Hypothalamus (tissue), 51 donors: ENCODE results near the gene ADK.
"Not testable (repeated sequence)": the region's sequence is repeated elsewhere in the genome, so short reads cannot be mapped to it uniquely, and the experiment has no call there.

Experiments
- DNase-seq, 51 donors: peaks; one replicate each; lab custom pipeline; 2025; lab: John Stamatoyannopoulos, UW

The ADK gene

DNA sequence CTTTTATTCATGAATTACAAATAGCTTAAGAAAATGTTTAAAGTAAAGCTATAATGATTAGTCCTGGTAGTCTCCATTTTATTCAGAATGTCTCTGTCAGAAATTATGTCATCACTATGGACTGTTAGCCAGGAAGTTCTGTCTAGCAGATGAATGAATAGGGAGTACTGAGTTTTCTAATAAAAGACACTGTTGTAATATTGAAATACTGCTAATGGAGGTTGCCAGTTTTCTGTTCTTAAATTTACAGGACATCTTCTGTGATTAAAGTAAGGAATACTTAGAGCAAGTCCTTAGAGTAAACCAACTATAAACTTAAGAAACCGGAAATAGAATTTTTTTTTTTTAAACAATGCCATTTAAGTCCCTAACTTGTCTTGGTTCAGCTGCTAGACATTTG, 309.8 kb downstream of the ADK start:
- DNase-seq = peak in 1 of 51 donors; percentile 23

DNA sequence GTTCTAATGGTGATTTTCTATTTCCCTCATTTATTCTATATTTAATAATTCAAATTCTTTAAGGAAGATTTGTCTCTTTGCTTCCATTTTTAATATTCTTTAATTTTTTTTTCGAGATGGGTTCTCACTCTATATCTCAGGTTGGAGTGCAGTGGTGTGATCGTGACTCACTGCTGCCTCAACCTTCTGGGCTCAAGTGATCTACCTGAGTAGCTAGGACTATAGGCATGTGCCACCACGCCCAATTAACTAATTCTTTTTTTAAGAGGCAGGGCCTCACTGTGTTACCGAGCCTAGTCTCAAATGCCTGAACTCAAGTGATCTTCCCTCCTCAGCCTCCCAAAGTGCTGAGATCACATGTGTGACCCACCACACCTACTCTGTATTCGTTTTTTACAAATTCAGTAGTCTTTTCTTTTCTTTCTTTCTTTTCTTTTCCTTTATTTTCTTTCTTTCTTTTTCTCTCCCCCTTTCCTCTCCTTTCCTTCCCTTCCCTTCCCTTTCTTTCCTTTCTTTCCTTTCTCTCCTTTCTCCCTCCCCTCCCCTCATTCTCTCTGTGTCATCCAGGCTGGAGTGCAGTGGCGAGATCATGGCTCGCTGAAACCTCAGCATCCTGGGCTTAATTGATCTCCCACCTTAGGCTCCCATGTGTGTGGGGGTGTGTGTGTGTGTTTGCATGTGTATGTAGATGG, 323.1 kb downstream of the ADK start:
- DNase-seq = no peak

DNA sequence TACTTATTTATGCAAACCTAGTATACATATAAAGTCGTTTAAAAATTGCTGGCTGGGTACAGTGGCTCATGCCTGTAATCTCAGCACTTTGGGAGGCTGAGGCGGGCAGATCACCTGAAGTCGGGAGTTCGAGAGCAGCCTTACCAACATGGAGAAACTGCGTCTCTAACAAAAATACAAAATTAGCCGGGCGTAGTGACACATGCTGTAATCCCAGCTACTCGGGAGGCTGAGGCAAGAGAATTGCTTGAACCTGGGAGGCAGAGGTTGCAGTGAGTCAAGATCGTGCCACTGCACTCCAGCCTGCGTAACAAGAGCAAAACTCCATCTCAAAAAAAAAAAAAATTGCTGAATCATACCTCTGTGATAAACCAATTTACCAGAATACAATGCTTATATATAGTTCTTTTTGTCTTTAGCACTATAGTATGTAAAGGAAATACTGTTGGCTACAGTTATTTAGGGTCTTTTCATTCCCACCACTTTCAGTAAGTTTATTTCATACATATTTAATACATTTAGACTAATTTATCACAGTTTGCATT, 325.2 kb downstream of the ADK start:
- not testable (repeated sequence) for DNase-seq

GRCh38 chr10:74480778-74481177, 329.8 kb downstream of the ADK start:
- no peak for DNase-seq

GRCh38 chr10:74483356-74483755, 332.3 kb downstream of the ADK start:
- DNase-seq = no peak

DNA sequence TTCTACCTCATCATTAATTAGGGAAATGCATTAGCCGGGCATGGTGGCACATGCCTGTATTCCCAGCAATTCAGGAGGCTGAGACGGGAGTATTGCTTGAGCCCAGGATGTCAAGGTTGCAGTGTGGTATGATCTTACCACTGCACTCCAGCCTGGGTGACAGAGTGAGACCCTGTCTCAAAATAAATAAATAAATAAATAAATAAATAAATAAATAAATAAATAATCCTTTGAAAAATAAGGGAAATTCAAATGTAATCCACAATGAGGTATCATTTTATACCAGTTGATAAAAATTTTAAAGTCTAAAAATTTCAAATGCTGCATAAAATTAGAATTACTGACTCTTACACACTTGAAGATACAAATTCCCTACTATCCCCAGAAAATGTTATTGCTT, 334.3 kb downstream of the ADK start:
- no peak for DNase-seq

GRCh38 chr10:74486659-74487058, 335.6 kb downstream of the ADK start:
- DNase-seq = no peak

DNA sequence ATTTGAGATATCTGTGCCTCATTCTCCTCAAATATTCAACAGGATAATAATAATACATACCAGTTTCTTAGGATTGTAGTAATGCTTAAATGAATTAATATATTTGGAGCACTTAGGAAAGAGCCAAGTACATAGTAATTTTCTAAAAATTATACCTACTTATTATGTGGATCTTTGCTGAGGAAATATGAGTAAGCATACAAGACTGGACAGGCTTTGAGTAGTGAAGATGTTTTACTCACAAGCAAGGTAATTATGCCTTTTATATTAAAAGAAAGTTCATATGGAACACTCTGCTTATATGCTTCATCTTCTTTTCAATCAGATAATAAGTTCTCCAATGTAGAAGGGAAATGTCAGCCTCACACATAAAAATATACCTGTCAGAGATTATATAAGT, 337.9 kb downstream of the ADK start:
- no peak for DNase-seq

DNA sequence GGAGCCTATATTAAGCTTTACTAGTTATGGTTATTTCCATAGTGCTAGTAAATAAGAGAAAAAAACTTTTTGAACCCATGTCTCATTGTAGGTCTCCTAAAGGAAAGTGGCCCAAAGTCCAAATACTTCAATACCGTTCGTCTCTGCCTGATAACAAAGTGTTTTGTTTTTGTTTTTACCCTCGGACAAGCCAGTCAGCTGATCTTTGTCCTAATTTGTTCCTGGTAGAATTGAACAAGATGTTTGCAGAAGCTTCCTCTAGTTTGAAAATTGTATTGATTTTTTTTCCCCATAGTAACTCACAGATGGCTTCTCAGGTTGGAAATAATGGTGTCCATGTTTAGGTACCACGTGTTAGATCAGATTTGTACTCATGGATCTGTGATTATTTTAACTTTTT, 339.5 kb downstream of the ADK start:
- DNase-seq = no peak

DNA sequence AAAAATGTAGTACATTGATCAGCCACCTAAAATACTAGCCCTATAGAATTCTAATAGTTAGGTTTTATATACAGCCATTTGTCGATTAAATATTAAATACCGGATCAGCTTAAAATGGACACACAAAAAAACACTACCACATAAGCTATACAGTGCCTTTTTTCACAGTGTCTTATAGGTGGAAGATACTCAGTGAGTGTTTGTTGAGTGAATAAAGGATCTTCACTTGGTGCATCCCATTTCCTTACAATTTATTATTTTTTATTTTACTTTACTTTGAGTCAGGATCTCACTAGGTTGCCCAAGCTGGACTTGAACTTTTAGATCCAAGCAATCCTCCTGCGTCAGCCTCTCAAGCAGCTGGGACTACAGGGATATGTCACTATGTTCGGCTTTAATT, 340.0 kb downstream of the ADK start:
- no peak for DNase-seq

DNA sequence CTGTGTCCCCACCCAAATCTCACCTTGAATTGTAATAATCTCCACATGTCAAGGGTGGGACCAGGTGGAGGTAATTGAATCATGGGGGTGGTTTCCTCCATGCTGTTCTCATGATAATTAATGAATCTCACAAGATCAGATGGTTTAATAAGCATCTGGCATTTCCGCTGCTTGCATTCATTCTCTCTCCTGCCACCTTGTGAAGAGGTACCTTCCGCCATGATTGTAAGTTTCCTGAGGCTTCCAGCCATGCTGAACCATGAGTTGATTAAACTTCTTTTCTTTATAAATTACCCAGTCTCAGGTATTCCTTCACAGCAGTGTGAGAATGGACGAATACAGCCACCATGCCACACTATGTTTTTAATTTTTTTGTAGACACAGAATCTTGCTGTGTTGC, 345.3 kb downstream of the ADK start:
- DNase-seq = not testable (repeated sequence)

GRCh38 chr10:74498664-74499063, 347.6 kb downstream of the ADK start:
- not testable (repeated sequence) for DNase-seq

- no peak for DNase-seq
Observed at GRCh38 chr10:74500026-74500704, 349.1 kb downstream of the ADK start.

DNA sequence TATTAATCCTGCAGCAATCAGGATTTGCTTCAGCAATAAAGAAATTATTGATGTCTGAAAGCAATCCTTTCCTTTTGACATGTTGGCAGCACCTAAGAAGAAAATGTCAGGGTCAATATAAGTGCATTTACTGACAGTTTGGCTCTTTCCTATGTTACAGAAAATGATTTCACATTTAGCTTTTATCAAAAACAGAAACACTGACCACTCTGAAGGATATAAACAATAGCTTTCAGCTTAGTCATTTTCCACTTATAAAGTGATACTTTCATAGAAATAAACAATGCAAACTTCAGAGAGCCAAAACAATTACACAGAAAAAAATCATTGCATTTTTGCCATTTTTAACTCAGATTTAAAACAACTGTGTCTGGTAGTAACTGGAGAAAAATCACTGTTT, 349.8 kb downstream of the ADK start:
- no peak for DNase-seq

DNA sequence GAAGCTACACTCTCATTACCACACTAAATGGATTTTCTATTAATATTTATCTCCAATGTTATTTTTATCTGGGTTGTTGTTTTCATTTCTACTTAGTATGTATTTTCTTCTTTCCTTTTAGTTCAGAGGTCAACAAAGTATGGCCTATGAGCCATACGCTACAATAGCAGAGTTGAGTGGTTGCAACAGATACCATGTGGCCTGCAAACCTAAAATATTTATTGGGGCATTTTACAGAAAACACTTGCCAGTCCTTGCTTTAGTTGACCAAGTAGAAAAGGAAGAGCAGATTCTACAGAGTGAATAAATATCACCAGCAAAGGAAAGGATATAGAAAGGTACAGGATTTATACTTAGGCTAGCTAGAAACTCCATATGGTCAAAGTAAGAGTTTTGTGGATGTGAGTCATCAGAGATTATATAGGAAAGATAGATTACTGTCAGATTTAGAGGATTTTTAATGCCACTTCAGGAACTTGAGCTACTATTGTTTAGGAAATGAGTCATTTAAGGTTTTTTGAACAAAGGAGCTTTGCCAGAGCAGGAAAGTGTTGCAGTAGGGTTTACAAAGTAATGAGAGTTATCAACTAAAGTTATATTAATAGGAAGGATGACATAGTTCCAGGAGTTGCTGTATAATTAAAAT, 352.1 kb downstream of the ADK start:
- DNase-seq = no peak

DNA sequence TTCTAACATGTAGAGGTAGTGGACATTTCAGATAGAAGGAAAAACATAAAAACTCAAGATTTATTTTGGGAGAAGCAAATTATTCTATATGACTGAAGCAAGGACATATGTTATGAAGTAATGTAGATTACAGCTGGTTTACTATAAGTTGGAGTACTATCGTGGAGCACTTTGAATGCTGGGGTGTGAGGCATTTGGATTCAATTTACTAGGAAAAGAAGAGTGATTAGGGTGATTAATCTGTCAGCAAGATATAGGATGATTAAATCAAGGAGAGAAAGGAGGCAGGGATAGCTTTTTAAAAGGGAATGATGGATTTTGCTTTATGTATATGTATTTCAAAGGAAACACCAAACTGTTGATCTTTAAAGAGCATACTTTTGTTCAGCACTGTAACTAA, 356.9 kb downstream of the ADK start:
- no peak for DNase-seq

DNA sequence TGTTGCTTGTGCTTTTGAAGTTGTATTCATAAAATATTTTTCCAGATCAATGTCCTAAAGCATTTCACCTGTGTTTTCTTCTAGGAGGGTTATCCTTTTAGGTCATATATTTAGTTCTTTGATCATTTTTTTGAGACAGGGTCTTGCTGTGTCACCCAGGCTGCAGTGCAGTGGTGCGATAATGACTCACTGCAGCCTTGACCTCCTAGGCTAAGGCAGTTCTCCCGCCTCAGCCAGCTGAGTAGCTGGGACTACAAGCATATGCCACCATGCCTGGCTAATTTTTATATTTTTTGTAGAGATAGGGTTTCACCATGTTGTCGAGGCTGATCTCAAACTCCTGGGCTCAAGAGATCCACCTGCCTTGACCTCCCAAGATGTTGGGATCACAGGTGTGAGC, 359.6 kb downstream of the ADK start:
- DNase-seq = no peak

DNA sequence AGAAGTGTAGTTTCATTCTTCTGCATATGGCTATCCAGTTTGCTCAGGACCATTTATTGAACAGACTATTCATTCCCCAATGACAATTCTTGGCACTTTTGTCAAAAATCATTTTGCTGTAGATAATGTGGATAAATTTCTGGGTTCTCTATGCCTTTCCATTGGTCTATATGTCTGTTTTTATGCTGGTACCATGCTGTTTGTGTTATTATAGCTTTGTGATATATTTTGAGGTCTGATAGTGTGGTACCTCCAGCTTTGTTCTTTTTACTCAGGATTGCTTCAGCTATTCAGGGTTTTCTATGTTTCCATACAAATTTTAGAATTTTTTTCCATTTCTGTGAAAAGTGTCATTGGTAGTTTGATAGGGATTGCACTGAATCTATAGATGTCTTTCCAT, 360.0 kb downstream of the ADK start:
- no peak for DNase-seq

- no peak for DNase-seq
Observed at GRCh38 chr10:74514322-74514721, 363.3 kb downstream of the ADK start.

DNA sequence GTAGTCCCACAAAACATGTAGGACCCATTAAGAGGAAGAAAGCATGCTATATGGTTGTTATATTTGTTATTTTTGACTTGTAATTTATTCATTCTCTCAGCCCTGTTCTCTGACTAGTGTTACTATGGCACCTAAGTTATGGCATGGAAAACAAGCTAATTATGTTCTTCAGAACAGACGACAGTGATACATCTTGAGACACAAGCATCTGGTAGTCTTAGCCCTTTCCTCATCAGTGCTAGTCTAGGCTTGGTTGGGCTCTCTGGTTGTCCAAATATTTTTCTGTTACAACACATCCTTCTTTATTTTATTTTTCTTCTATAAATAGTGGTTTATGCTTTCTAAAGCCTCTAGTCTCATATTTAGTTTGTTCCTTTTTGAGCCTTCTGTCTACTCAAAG, 367.0 kb downstream of the ADK start:
- DNase-seq = no peak

DNA sequence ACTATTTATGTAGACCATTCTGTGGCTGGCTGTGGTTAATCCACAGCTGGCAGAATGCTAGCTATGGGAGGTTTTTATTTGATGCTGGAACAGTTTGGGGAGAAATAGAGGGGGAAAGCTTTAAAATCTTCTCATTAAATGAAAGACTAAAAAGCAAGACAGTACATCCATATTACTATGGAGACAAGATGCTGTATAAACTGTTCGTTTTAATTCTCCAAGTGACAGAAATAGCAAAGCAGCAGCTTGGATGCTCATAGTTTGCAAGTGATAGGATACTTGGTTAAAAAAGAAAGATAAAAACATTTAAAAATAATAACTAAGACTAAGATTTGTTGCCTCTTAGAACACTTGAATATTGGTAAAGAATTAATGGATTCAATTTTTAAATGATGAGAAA, 370.5 kb downstream of the ADK start:
- no peak for DNase-seq

DNA sequence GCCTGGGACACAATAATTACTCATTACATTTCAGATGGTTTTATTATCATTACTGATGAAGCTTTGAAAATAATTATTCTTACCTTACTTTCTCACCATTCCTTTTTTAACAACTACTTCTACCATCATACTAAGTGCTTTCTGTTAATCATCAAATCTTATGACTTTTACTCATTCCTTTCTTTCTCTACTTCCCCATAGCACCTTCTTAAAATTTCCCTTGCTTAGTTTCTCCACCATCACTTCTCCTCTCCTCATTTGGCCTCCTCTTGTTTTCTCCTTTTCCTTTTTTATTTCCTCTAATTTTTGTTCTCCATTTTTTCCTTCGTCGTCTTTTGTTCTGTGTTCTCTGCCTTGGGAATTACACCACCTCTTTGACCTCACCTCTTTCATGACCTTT, 372.2 kb downstream of the ADK start:
- DNase-seq = no peak
